Measurements from ENCODE around the gene METRNL. TPM values are rescaled to one million over a fixed set of nuclear protein-coding genes. Genes with fewer than 3 reads are reported as not detected.
"Not testable (repeated sequence)": the region's sequence is repeated elsewhere in the genome, so short reads cannot be mapped to it uniquely, and the experiment has no call there.

The METRNL gene
- total RNA-seq, 1 donor from 2014 or later, result 70.3 TPM

DNA sequence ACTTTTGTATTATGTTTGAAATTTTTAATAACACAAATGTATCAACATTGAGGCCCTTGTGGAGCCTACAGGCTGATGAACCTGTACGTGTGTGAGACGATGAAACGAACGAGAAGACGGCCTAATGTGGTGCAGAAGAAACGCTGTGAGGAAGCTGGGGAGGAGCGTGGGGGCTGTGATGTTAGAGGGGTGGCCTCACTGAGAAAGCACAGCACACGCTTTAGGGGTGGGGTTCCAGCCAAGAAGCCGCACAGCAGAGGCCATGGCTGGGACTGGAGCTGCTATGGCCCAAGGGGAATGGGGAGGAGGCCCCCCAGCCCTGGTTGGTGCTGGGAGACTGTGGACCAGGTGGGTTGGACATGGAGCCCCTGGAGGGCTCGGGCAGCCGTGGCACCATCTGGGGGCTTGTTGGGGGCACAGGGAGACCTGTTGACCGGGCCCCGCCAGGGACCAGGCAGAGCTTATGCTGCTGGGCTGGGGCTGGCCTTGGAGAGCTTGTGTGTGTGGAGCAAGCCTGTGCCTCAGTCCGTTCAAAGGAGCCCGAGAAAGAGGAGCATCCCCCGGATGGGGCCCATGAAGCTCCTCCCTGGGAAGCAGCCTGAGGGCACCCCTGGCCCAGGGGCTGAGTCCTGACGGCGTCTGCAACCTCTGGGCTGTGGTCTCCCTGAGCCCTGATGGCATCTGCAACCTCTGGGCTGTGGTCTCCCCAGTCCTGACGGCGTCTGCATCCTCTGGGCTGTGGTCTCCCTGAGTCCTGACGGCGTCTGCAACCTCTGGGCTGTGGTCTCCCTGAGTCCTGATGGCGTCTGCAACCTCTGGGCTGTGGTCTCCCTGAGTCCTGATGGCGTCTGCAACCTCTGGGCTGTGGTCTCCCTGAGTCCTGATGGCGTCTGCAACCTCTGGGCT is 44.7 kb downstream of the METRNL start:
- intact Hi-C loops (cut with DNase I), result no loop called here
- peak; percentile 24 for DNase-seq
- ATAC-seq (ENCODE audit: poor library complexity), result no peak

DNA sequence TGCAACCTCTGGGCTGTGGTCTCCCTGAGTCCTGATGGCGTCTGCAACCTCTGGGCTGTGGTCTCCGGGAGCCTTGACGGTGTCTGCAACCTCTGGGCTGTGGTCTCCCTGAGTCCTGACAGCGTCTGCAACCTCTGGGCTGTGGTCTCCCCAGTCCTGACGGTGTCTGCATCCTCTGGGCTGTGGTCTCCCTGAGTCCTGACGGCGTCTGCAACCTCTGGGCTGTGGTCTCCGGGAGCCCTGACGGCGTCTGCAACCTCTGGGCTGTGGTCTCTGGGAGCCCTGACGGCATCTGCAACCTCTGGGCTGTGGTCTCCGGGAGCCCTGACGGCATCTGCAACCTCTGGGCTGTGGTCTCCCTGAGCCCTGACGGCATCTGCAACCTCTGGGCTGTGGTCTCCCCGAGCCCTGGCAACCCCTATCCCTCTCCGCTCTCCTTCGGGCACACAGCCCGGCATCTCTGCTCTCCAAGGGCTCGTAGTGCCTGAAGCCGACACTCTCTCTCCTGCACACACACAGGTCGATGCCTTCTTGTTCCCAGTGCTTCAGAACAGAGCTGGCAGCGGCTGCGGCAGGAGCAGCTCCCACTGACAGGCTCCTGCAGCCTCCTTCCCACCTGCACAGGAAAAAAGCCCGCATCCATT is 45.6 kb downstream of the METRNL start:
- intact Hi-C loops (cut with DNase I), result no loop called here
- DNase-seq, result peak; percentile 26
- no peak for ATAC-seq (ENCODE audit: poor library complexity)

DNA sequence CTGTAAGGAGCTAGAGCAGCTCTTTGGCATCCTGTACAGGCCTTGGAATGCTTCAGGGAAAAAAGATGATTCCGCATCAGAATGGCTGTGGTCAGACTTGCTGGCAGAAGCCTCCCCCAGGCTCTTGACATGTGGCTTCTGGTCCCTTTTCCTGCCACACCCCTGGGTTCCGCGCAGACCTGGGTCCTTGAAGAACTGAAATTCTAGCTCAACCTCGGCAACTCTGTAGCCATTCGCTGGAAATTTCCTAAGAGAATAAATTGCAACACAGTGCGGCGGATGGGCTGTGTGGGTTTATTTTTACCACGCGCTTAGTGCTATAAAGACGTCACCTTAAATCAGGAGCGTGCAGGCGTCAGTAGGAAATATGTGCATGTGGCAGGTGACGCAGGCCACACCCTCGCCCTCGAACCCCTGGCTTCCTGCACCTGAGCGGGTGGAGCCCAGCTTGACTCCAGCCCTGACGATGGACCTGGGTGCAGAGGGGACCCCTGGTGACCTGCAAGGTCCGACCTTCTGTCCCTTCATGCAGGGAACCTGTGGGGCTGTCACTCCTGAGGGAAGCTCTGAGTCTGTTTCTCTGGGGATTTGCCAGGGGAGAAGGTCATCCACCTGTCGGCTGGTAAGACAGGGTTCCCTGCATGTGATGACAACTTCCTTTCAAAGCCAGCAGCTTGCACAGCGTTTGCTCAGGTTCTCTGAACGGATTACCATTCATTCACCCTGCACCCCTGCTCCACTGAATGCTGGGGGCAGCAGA is 46.3 kb downstream of the METRNL start:
- intact Hi-C loops (cut with DNase I), result no loop called here
- DNase-seq (peak; percentile 55), ATAC-seq (ENCODE audit: poor library complexity) (peak; percentile 42)

DNA sequence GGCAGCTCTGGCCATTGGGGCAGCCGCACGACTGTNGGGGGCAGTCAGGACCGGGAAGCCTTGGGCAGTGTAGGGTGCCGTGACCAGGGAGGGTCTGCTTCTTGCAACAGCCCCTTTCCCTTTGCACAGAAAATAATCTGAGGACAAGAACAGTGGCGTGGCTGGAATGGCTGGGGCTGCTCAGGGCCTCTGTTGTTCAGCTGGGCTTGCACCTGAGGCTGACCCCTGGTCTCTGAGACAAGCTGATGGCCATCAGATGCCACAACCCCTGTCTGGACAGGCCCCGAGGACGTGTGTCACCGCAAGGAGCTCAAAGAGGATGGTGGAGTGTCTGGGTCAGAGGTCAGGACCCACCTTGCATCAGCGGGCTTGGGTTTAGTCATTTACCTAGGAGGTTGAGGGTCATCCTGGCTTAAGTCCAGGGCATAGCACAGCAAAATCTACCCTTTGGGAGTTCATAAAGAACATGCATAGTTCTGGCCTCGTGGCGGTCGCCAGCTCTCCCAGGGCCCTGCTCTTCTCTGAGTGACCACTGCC is 46.9 kb downstream of the METRNL start:
- ATAC-seq (ENCODE audit: poor library complexity) (no peak), DNase-seq (peak; percentile 25)
- intact Hi-C loops (cut with DNase I), result no loop called here

DNA sequence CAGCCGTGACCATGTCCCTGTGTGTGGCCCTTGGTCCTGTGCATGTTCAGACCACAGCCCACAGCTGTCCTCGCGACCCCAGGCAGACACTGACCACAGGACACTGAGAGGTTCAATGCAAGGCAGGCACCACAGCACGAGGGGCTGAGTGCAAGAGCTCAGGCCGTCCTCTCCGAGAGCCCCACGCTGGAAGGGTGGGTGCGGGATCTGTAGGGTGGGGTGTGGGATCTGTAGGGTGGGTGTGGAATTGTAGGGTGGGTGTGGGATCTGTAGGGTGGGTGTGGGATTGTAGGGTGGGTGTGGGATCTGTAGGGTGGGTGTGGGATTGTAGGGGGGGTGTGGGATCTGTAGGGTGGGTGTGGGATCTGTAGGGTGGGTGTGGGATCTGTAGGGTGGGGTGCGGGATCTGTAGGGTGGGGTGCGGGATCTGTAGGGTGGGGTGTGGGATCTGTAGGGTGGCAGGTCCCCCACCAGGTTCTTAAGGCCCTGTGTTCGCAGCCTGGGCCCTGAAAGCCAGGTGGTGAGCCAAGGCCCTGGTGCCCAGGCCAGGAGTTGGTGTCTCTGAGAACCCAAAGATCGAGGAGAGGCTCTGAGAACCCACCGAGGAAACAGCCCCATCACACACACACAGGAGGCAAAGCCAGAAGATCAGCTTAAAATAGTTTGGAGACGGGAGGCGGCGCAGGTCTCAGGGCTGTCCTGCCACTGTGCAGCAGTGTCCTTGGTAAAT is 48.2 kb downstream of the METRNL start:
- intact Hi-C loops (cut with DNase I), result no loop called here
- DNase-seq, result peak; percentile 25
- no peak for ATAC-seq (ENCODE audit: poor library complexity)

DNA sequence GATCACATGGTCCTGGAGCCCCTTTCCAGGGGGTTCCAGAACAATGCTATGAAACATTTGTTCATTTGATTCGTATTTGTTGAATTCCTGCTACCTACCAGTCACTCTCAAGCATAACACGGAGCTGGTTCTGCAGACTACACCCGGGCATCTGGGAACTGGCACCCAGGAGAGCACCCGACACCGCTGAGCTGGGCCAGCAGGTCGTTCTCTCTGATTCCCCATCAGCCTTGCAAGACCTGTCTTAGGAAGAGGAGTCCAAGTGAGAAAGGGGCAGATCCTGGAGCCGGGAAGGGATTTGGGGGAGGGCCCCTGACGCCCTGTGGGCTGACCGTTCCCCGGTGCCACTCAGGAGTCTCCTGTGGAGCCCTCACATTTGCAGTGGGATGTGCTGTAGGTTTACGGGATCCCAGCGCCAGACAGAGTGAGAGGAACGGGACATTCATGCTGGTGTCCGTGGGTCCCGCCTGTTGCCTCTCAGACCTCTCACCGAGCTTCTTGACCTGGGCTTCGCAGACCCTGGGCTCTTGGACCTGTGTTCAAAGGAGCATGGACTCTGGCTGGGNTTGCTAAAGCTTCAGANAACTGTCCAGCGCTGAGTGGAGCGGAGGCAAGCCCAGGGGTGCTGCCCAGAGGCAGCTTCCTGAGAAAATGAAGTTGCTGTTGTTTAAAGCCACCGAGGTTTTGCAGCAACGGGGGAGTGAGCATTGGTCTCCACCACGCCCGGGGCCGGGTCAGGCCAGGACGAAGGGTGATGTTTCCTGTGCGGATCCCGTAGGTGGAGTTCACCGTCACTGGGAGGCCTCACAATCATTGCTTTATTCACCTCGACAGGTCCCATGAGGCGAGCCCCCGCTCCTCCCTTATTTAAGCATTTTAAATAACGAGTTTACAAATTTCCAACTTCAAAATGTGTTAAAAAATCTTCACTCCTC is 49.2 kb downstream of the METRNL start:
- peak; percentile 43 for DNase-seq
- no peak for ATAC-seq (ENCODE audit: poor library complexity)
- intact Hi-C loops (cut with DNase I), result no loop called here

DNA sequence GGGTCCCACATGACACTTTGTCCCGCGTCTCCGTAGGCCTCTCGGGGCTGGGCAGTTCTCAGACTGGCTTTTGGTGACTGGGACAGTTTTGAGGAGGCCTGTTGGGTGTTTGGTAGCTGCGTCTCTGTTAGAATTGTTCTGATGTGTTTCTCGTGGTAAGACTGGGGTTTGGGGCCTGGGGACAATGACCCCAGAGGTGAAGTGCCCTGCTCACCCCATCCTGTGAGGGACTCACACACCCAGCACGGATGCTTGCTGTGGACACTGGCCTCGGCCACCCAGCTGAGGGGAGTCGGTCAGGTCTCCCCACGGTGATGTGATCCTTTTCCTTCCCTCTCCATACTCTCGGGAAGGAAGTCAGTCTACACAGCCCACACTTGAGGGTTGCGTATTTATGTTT is 50.3 kb downstream of the METRNL start:
- DNase-seq, result peak; percentile 12

DNA sequence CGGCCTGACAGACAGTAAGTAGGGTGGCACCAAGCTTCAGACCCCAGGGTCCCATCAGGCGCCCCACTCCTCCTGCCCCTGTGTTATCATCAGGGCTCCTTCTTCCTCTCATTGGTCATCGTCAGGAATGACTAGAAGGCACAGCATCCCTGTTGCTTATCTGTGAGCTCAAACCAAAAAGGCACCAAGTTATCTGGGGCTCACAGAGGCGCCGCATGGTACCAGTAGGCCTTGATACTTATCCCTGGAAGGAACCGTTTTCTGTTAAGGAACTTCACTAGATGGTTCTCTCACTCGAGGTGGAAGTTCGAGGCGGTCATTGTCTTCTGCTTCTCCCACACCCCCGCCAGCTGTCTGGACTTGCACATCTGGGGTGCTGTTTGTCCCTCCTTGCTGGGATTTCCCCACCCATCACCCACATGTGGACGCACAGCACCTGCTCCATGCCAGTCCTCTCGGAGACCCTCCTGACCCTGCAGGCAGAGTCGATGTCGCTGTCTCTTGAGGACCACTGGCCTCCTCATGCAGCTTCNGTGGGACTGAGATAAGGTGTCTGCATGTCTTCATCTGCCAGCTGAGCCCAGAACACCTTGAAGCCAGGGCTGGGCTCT is 52.1 kb downstream of the METRNL start:
- DNase-seq, result peak; percentile 31
- no peak for ATAC-seq (ENCODE audit: poor library complexity)
- intact Hi-C loops (cut with DNase I), result no loop called here

More for the DNA sequence above, 50.3 kb downstream of the METRNL start:
- intact Hi-C loops (cut with DNase I), result no loop called here
- ATAC-seq (ENCODE audit: poor library complexity), result no peak

DNA sequence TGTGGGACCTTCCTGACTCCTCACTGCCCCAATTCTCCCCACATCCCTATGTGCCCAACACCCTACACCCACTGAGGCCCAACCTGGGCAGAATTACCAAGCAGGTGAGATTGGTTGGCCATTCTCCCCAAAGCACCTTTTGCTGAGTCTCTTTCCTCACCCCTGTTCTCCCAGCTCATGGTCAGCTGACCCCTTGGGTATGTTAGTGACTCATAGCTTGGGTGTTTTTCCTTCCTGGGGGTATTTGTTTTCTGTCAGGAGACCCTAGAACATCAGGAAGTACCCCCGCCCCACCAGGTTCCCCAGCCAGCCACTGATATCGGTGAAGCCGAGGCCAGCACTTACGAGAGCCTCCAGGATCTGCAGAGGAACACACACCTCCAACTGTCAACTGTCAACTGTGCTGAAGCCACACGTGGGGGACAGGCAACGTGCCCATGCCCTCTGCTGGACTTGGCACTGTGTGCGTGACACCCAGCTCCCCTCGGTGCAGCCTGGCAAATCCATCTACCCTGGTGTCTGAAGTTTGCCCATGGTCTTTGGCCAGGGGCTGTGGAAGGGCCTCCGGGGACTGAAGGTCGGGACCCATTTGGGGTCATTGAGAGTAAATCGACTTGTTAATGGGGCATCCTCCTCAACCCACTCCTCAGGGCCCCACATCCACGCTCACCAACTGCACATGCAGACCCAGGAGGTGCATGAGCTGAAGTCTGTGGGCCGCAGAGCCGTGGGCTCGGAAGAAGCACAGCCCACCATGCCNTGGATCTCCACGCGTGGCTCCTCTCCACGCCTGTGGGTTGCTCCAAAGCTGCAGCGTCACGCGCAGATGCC is 53.1 kb downstream of the METRNL start:
- ATAC-seq (ENCODE audit: poor library complexity) (peak; percentile 91), DNase-seq (peak; percentile 66)
- intact Hi-C loops (cut with DNase I), result no loop called here

DNA sequence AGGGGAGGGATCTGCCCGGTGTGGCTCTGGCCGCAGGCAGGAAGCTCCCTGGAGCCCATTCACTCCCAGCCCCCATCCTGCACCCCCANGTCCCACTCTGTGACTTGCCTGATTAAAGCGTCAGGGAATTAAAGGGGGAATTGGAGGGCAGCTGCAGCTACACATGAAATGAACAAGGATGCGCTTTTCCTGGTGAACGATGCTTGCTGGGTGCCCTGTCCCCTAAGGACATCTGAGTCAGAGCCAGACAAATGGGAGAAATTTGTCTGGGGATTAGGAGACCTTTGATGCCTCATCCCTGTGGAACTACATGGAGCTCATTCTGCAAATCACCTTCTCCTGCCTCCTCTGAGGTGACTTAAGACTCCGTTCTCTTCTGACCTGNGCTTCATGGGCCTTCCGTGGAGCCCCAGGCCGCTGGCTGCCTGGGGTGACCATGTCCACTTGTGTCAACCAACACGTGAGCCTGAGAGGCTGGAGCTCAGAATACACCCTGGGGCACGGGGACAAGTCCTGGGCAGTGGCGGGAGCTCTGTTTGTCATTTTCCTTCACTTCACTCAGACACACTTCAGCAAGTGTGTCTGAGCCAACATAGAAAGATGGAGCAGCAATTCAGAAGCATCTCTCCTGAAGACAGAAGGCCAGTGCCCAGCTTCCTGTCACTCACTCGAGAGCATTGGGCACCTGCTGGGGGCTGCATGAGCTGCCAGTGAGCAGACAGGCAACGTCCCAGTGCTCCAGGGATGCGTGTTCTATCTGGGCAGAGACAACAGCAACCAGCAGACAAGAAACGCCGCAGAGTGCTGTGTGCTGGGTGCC is 54.1 kb downstream of the METRNL start:
- DNase-seq, result peak; percentile 42
- ATAC-seq (ENCODE audit: poor library complexity), result peak; percentile 66
- intact Hi-C loops (cut with DNase I), result no loop called here

DNA sequence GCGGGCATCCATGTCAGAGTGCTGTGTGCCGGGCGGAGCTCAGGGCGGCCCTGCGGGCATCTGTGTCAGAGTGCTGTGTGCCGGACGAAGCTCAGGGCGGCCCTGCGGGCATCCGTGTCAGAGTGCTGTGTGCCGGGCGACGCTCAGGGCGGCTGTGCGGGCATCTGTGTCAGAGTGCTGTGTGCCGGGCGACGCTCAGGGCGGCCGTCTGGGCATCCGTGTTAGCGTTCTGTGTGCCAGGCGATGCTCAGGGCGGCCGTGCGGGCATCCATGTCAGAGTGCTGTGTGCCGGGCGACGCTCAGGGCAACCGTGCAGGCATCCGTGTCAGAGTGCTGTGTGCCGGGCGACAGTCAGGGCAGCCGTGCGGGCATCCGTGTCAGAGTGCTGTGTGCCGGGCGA is 55.0 kb downstream of the METRNL start:
- intact Hi-C loops (cut with DNase I); ATAC-seq (ENCODE audit: poor library complexity): not testable (repeated sequence)
- peak; percentile 11 for DNase-seq

DNA sequence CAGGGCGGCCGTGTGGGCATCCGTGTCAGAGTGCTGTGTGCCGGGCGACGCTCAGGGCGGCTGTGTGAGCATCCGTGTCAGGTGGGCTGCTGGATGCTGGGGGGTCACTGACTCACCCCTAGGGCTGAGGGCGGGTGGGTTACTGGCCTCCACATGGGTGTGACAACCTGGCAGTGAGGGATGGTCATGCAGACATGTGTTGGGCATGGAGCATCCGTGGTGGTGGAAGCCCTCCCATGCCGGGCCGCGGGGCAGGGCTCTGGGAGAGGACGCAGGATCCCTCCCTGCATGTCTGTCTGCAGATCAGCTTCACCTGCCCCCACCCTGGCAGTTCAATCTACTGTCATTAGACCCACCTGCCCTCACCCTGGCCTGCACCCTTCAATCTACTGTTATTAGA is 56.3 kb downstream of the METRNL start:
- peak; percentile 6 for DNase-seq
- no peak for ATAC-seq (ENCODE audit: poor library complexity)
- intact Hi-C loops (cut with DNase I), result no loop called here

DNA sequence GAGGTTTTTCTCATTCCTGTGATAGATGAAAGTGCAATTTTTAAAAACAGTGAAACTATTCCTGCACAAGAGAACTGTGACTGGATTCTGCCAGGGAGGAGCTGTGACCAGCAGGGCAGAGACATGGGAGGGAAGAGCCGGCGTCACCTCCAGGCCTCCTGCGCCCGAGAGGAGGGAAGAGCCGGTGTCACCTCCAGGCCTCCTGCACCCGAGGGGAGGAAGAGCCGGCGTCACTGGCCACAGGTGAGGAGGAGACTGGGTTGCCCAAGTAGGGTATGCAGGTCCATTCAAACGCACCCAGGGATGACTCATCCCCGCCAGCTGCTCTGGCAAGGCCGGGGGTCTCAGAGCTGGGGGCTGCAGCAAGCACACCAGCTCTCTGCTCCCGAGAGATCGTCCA is 56.7 kb downstream of the METRNL start:
- DNase-seq (peak; percentile 10), ATAC-seq (ENCODE audit: poor library complexity) (no peak)
- intact Hi-C loops (cut with DNase I), result no loop called here

DNA sequence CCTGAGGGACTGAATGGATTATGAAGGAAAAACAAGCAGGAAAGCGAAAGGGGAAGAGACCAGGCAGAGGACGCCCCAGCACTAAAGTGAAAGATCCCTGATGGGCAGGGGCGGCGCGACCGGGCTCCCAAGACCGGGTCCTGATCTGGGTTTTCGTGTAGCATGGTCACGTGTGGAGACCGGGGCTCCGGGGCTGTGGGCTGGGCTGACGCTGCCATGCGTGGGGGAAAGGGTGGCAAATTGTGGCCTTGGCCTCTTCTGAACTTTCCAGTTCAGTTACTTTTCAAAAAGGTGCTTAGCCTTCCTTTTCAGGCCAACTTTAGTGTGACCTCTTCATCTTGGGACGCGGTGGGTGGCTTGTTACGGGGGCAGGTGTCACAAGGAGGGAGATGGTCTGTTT is 57.5 kb downstream of the METRNL start:
- ATAC-seq (ENCODE audit: poor library complexity) (no peak), DNase-seq (peak; percentile 27)
- intact Hi-C loops (cut with DNase I), result no loop called here

DNA sequence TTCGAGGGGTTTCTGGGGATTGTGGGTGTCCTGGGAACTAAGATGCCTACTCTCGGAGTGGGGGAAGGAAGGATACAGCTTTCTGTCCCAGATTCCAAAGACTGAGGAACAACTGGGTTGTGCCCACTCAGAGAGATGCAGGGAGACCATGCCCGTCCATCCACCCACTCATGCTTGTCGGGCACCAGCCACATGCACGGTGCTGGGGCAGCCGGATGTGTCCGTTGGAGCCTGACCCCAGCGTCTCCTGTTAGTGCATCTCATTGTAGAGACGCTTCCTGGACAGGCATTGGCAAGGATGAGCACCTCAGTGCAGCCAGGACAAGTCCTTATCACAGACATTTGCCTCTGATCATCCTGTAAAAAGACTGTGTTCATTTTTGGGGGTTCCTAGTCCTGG is 58.1 kb downstream of the METRNL start:
- peak; percentile 15 for DNase-seq
- no peak for ATAC-seq (ENCODE audit: poor library complexity)
- intact Hi-C loops (cut with DNase I), result no loop called here

All from Right ventricle myocardium superior (tissue), 1 donor.